HEK293 (cell line): ENCODE measurements around the gene MRPL19.

Experiments used
- CTCF ChIA-PET: fragments of 350-600 bp; formaldehyde crosslinking; extraction: SDS; loops from one replicate; lab custom pipeline; 2021; ENCODE audit warnings: antibody characterized with exemption; lab: Yijun Ruan, JAX
- POLR2A ChIA-PET: fragments of 300-600 bp; formaldehyde crosslinking; extraction: SDS; loops from one replicate; lab custom pipeline; 2020; ENCODE audit warnings: antibody characterized with exemption, inconsistent platforms; lab: Yijun Ruan, JAX
- H3K27ac ChIP-seq: fragments of 200-500 bp; sonication (Bioruptor generic); 2 replicates; pipeline ENCODE4 v1.5.1; 2014; ENCODE audit warnings: low read depth, low read length, control low read depth, inconsistent platforms; ENCODE audit errors: extremely low read depth
- H3K36me3 ChIP-seq, 2 experiments: fragments of 200-500 bp in 1 of 2; sonication (Bioruptor generic) in 1 of 2; 1 replicate in 1 of 2; 2 replicates in 1 of 2; pipeline ENCODE4 v1.5.1; 2014 to 2017; ENCODE audit warnings: inconsistent platforms in 2 of 2, low read length in 2 of 2; ENCODE audit not compliant: control insufficient read depth in 2 of 2, insufficient read depth in 1 of 2
- H3K4me1 ChIP-seq: fragments of 200-500 bp; sonication (Bioruptor generic); 2 replicates; pipeline ENCODE4 v1.5.1; 2014; ENCODE audit warnings: mild to moderate bottlenecking, low read length, inconsistent platforms; ENCODE audit not compliant: control insufficient read depth, insufficient read depth
- H3K4me3 ChIP-seq: 2 replicates; pipeline ENCODE4 v1.5.1; 2011; ENCODE audit warnings: low read depth, mild to moderate bottlenecking, control low read depth, low read length, moderate library complexity
- H3K9me3 ChIP-seq: fragments of 200-500 bp; sonication (Bioruptor generic); 2 replicates; pipeline ENCODE4 v1.5.1; 2014; ENCODE audit warnings: low read depth, low read length, inconsistent platforms; ENCODE audit not compliant: control insufficient read depth, insufficient read depth
- GLIS1 ChIP-seq: fragments of 450-650 bp; formaldehyde crosslinking; IDR thresholded peaks from 2 replicates; pipeline ENCODE4 v1.5.1; 2016; ENCODE audit warnings: missing biosample characterization, missing genetic modification characterization
- HOXC10 ChIP-seq: sonication (generic); formaldehyde crosslinking; IDR thresholded peaks from 2 replicates; pipeline ENCODE4 v1.8.1; 2023; ENCODE audit warnings: mild to moderate bottlenecking, missing genetic modification reagents
- HOXD13 ChIP-seq: sonication (generic); formaldehyde crosslinking; IDR thresholded peaks from 2 replicates; pipeline ENCODE4 v1.8.0; 2022; ENCODE audit warnings: missing genetic modification reagents, borderline replicate concordance
- MYNN ChIP-seq: fragments of 450-650 bp; formaldehyde crosslinking; IDR thresholded peaks from 2 replicates; pipeline ENCODE4 v1.5.1; 2016; ENCODE audit warnings: missing biosample characterization, missing genetic modification characterization, borderline replicate concordance
- SETDB1 ChIP-seq: IDR thresholded peaks from one replicate; pipeline ENCODE4 v1.6.1; 2017; ENCODE audit warnings: mild to moderate bottlenecking, low read length, moderate library complexity, mixed read lengths; ENCODE audit not compliant: insufficient read length
- ZFP3 ChIP-seq: fragments of 450-650 bp; formaldehyde crosslinking; IDR thresholded peaks from 2 replicates; pipeline ENCODE4 v1.5.1; 2016; ENCODE audit warnings: low read depth, missing biosample characterization, missing genetic modification characterization
- ZNF112 ChIP-seq: fragments of 450-650 bp; formaldehyde crosslinking; IDR thresholded peaks from 2 replicates; pipeline ENCODE4 v1.5.0; 2017; ENCODE audit warnings: missing biosample characterization, missing genetic modification characterization
- ZNF140 ChIP-seq: fragments of 450-650 bp; formaldehyde crosslinking; IDR thresholded peaks from 2 replicates; pipeline ENCODE4 v1.5.1; 2016; ENCODE audit warnings: missing biosample characterization, missing genetic modification characterization
- ZNF18 ChIP-seq: fragments of 450-650 bp; formaldehyde crosslinking; IDR thresholded peaks from 2 replicates; pipeline ENCODE4 v1.5.1; 2016; ENCODE audit warnings: missing biosample characterization, missing genetic modification characterization
- ZNF221 ChIP-seq: fragments of 450-650 bp; formaldehyde crosslinking; IDR thresholded peaks from 2 replicates; pipeline ENCODE4 v1.5.1; 2017; ENCODE audit warnings: missing biosample characterization, missing genetic modification characterization, borderline replicate concordance
- ZNF292 ChIP-seq: fragments of 450-650 bp; formaldehyde crosslinking; IDR thresholded peaks from 2 replicates; pipeline ENCODE4 v1.5.1; 2016; ENCODE audit warnings: low read depth, missing biosample characterization, missing genetic modification characterization, borderline replicate concordance
- ZNF324 ChIP-seq: fragments of 450-650 bp; formaldehyde crosslinking; IDR thresholded peaks from 2 replicates; pipeline ENCODE4 v1.5.1; 2016; ENCODE audit warnings: missing biosample characterization, missing genetic modification characterization
- ZNF341 ChIP-seq: fragments of 450-650 bp; formaldehyde crosslinking; IDR thresholded peaks from 2 replicates; pipeline ENCODE4; 2016; ENCODE audit warnings: low read depth, missing biosample characterization, missing genetic modification characterization
- ZNF354C ChIP-seq: fragments of 450-650 bp; formaldehyde crosslinking; IDR thresholded peaks from 2 replicates; pipeline ENCODE4 v1.5.1; 2016; ENCODE audit warnings: missing biosample characterization, missing genetic modification characterization, low read depth, borderline replicate concordance
- ZNF514 ChIP-seq: fragments of 450-650 bp; formaldehyde crosslinking; IDR thresholded peaks from 2 replicates; pipeline ENCODE4 v1.5.1; 2016; ENCODE audit warnings: missing biosample characterization, missing genetic modification characterization
- ZNF529 ChIP-seq: fragments of 450-650 bp; formaldehyde crosslinking; IDR thresholded peaks from 2 replicates; pipeline ENCODE4 v1.5.1; 2017; ENCODE audit warnings: missing genetic modification characterization, missing biosample characterization; ENCODE audit not compliant: insufficient replicate concordance
- ZNF530 ChIP-seq: fragments of 450-650 bp; formaldehyde crosslinking; IDR thresholded peaks from 2 replicates; pipeline ENCODE4 v1.5.1; 2016; ENCODE audit warnings: low read depth, missing biosample characterization, missing genetic modification characterization
- ZNF555 ChIP-seq: fragments of 450-650 bp; formaldehyde crosslinking; conservative IDR thresholded peaks from 2 replicates; pipeline ENCODE4 v1.5.1; 2017; ENCODE audit warnings: missing biosample characterization, mild to moderate bottlenecking, missing genetic modification characterization, inconsistent platforms
- ZNF558 ChIP-seq: fragments of 450-650 bp; formaldehyde crosslinking; IDR thresholded peaks from 2 replicates; pipeline ENCODE4 v1.5.1; 2016; ENCODE audit warnings: missing biosample characterization, missing genetic modification characterization
- ZNF585B ChIP-seq: fragments of 450-650 bp; formaldehyde crosslinking; IDR thresholded peaks from 2 replicates; pipeline ENCODE4 v1.5.1; 2016; ENCODE audit warnings: missing biosample characterization, missing genetic modification characterization
- ZNF621 ChIP-seq: fragments of 450-650 bp; formaldehyde crosslinking; IDR thresholded peaks from 2 replicates; pipeline ENCODE4 v1.5.1; 2017; ENCODE audit warnings: missing biosample characterization, missing genetic modification characterization
- ZNF701 ChIP-seq: fragments of 450-650 bp; formaldehyde crosslinking; IDR thresholded peaks from 2 replicates; pipeline ENCODE4 v1.5.1; 2016; ENCODE audit warnings: missing biosample characterization, missing genetic modification characterization
- ZNF830 ChIP-seq: fragments of 450-650 bp; IDR thresholded peaks from 2 replicates; pipeline ENCODE4 v1.5.0; 2018; ENCODE audit warnings: missing biosample characterization, missing genetic modification characterization, low read depth, mild to moderate bottlenecking, moderate library complexity
- ZNF837 ChIP-seq: fragments of 450-650 bp; formaldehyde crosslinking; IDR thresholded peaks from 2 replicates; pipeline ENCODE4 v1.5.1; 2016; ENCODE audit warnings: missing biosample characterization, missing genetic modification characterization
- ZNF843 ChIP-seq: fragments of 450-650 bp; formaldehyde crosslinking; IDR thresholded peaks from 2 replicates; pipeline ENCODE4 v1.5.1; 2016; ENCODE audit warnings: missing biosample characterization, missing genetic modification characterization
- TF ChIP-seq, protein P1 (sequence below): fragments of 450-650 bp; formaldehyde crosslinking; IDR thresholded peaks from 2 replicates; pipeline ENCODE4 v1.5.1; 2016; ENCODE audit warnings: missing biosample characterization, missing genetic modification characterization
- TF ChIP-seq, protein P2 (sequence below): sonication (generic); formaldehyde crosslinking; IDR thresholded peaks from 2 replicates; pipeline ENCODE4 v1.8.1; 2022; ENCODE audit warnings: mild to moderate bottlenecking, moderate library complexity, missing genetic modification reagents
- TF ChIP-seq, protein P3 (sequence below): fragments of 450-650 bp; formaldehyde crosslinking; IDR thresholded peaks from 2 replicates; pipeline ENCODE4 v1.5.1; 2016; ENCODE audit warnings: missing biosample characterization, missing genetic modification characterization

The MRPL19 gene

GRCh38 chr2:75632813-75633212, 13.8 kb upstream of the MRPL19 start:
- Histone ChIP-seq H3K4me3 (no peak overlapping the region), H3K27ac (no peak overlapping the region), H3K9me3 (no peaks in the 10 kb centered on the region), H3K4me1 (no peaks in the 10 kb centered on the region), H3K36me3 (no peaks in the 10 kb centered on the region)
- no peak for TF ChIP-seq ZNF621
- no peak for TF ChIP-seq ZNF701
- POLR2A ChIA-PET = no interaction called here
- CTCF ChIA-PET = interaction anchor here (0.7 to 1.0 kb wide), 2 partner anchors 227 to 359 kb away, joined by 3 read pairs; no protein-coding TSS in a partner anchor

GRCh38 chr2:75633620-75634019, 13.0 kb upstream of the MRPL19 start:
- POLR2A ChIA-PET = no interaction called here
- no peak overlapping the region for H3K4me3 ChIP-seq
- H3K4me1 ChIP-seq = no peaks in the 10 kb centered on the region
- CTCF ChIA-PET = interaction anchor here (0.6 to 2.1 kb wide), 3 partner anchors 25 to 99 kb away, joined by 4 to 10 read pairs (median 7); no protein-coding TSS in a partner anchor
- TF ChIP-seq HOXC10 (CRISPR knock-in tag) = no peak
- no peak for TF ChIP-seq ZNF530 (tag by site-specific recombination)
- no peak for TF ChIP-seq MYNN
- no peak for TF ChIP-seq ZNF324
- TF ChIP-seq ZNF837 = no peak
- no peak for TF ChIP-seq ZNF585B (tag by site-specific recombination)
- no peak for TF ChIP-seq ZNF514
- no peak for TF ChIP-seq ZNF843 (tag by site-specific recombination)
- no peak for TF ChIP-seq ZNF621
- no peak for TF ChIP-seq ZNF18
- TF ChIP-seq GLIS1 = no peak
- TF ChIP-seq ZNF354C (tag by site-specific recombination) = no peak
- TF ChIP-seq ZNF830 (tag by site-specific recombination) = no peak
- TF ChIP-seq ZNF341 = no peak
- TF ChIP-seq ZNF221 (tag by site-specific recombination) = no peak
- TF ChIP-seq ZNF558 (tag by site-specific recombination) = no peak
- TF ChIP-seq, protein P1, sequence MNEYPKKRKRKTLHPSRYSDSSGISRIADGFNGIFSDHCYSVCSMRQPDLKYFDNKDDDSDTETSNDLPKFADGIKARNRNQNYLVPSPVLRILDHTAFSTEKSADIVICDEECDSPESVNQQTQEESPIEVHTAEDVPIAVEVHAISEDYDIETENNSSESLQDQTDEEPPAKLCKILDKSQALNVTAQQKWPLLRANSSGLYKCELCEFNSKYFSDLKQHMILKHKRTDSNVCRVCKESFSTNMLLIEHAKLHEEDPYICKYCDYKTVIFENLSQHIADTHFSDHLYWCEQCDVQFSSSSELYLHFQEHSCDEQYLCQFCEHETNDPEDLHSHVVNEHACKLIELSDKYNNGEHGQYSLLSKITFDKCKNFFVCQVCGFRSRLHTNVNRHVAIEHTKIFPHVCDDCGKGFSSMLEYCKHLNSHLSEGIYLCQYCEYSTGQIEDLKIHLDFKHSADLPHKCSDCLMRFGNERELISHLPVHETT (tag by site-specific recombination) = no peak
- no peaks in the 10 kb centered on the region for H3K9me3 ChIP-seq
- no peak overlapping the region for H3K27ac ChIP-seq
- H3K36me3 ChIP-seq = no peaks in the 10 kb centered on the region

DNA sequence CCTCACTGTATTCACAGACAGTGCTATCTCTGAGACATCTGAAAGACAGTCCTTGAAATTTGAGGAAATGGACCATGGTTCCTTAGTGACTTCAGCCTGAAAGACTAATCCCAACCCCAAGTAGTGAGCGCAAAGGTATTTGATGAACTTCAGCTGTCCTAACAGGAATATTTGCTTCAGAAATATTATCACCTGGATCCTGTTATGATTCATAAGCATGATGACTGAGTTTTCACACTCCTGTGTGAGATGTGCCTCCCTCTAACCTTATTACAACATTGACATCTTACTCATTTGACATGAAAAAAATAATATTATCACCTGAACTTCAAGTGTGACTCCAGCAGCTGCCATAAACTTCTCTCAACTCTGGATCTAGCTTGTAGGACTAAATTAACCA, 11.6 kb upstream of the MRPL19 start:
- Histone ChIP-seq H3K4me1 (no peaks in the 10 kb centered on the region), H3K9me3 (no peaks in the 10 kb centered on the region), H3K36me3 (no peaks in the 10 kb centered on the region), H3K27ac (no peak overlapping the region), H3K4me3 (no peak overlapping the region)
- ChIA-PET CTCF (interaction anchor here (0.6 to 2.1 kb wide), 5 partner anchors 27 to 170 kb away, joined by 3 to 10 read pairs (median 6); partner anchors contain the start of gene EVA1A), POLR2A (no interaction called here)
- TF ChIP-seq ZNF529 (no peak), ZNF555 (tag by site-specific recombination) (no peak), ZNF140 (tag by site-specific recombination) (no peak), ZNF292 (no peak), HOXD13 (CRISPR knock-in tag) (no peak), SETDB1 (no peak), ZNF112 (tag by site-specific recombination) (no peak), ZFP3 (tag by site-specific recombination) (no peak)
- TF ChIP-seq, protein P2, sequence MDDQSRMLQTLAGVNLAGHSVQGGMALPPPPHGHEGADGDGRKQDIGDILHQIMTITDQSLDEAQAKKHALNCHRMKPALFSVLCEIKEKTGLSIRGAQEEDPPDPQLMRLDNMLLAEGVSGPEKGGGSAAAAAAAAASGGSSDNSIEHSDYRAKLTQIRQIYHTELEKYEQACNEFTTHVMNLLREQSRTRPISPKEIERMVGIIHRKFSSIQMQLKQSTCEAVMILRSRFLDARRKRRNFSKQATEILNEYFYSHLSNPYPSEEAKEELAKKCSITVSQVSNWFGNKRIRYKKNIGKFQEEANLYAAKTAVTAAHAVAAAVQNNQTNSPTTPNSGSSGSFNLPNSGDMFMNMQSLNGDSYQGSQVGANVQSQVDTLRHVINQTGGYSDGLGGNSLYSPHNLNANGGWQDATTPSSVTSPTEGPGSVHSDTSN (CRISPR knock-in tag) = no peak
- TF ChIP-seq, protein P3, sequence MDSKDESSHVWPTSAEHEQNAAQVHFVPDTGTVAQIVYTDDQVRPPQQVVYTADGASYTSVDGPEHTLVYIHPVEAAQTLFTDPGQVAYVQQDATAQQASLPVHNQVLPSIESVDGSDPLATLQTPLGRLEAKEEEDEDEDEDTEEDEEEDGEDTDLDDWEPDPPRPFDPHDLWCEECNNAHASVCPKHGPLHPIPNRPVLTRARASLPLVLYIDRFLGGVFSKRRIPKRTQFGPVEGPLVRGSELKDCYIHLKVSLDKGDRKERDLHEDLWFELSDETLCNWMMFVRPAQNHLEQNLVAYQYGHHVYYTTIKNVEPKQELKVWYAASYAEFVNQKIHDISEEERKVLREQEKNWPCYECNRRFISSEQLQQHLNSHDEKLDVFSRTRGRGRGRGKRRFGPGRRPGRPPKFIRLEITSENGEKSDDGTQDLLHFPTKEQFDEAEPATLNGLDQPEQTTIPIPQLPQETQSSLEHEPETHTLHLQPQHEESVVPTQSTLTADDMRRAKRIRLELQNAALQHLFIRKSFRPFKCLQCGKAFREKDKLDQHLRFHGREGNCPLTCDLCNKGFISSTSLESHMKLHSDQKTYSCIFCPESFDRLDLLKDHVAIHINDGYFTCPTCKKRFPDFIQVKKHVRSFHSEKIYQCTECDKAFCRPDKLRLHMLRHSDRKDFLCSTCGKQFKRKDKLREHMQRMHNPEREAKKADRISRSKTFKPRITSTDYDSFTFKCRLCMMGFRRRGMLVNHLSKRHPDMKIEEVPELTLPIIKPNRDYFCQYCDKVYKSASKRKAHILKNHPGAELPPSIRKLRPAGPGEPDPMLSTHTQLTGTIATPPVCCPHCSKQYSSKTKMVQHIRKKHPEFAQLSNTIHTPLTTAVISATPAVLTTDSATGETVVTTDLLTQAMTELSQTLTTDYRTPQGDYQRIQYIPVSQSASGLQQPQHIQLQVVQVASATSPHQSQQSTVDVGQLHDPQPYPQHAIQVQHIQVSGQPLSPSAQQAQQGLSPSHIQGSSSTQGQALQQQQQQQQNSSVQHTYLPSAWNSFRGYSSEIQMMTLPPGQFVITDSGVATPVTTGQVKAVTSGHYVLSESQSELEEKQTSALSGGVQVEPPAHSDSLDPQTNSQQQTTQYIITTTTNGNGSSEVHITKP (tag by site-specific recombination) = no peak
